H1 (cell line): Measurements from ENCODE around the gene CABP1. TPM values are rescaled to one million over a fixed set of nuclear protein-coding genes. Genes with fewer than 3 reads are reported as not detected.

Experiments used
- RFX5 ChIP-seq: IDR thresholded peaks from 2 replicates; pipeline ENCODE4 v1.6.1; 2011; ENCODE audit warnings: low read depth, low read length, improper control_type of control experiment, borderline replicate concordance
- SAP30 ChIP-seq: fragments of 300-600 bp; sonication (generic); IDR thresholded peaks from 2 replicates; pipeline ENCODE4 v1.7.1; 2012; ENCODE audit warnings: low read length, moderate library complexity, mild to moderate bottlenecking, inconsistent platforms; ENCODE audit not compliant: insufficient read depth, insufficient replicate concordance
- polyA plus RNA-seq, 7 experiments: library from polyadenylated mRNA; depleted of rRNA in 3 of 7; stranded (reverse) in 5 of 7; unstranded in 2 of 7; fragments of >200 nt in 5 of 7; fragments of 200-250 nt in 2 of 7; gene quantifications; 1 replicate in 5 of 7; 2 replicates in 1 of 7; 4 replicates in 1 of 7; pipeline versions ENCODE4 v1.2.1 to v1.2.3, GENCODE V29; 2011 to 2013; ENCODE audit warnings: missing spikeins in 2 of 7, mixed read lengths in 2 of 7
- total RNA-seq: library from RNA; stranded (reverse); fragmentation: NEBNext Ultra II Directional; extraction: Animal tissue kit (Norgen Biotek cat#: 25700); gene quantifications from 2 replicates; pipeline ENCODE4 v1.2.1, GENCODE V29; 2021

Gene CABP1
- total and polyA plus RNA-seq, 2 of the 8 experiments (the other 6 are each of a cell fraction or from before 2014, with no cell fraction given), result 3.9 to 7.4 TPM

- TF ChIP-seq RFX5, result no peak
- TF ChIP-seq SAP30, result no peak
- TF ChIP-seq, all 59 proteins: peak for 0
Measured at GRCh38 chr12:120596901-120597300, 43.5 kb upstream of the CABP1 start (continued).
